Neural progenitor cell (in vitro differentiated cells): Measurements from ENCODE around the gene MED10. TPM values are rescaled to one million over a fixed set of nuclear protein-coding genes. Genes with fewer than 3 reads are reported as not detected.

Experiments
- DNase-seq: peaks from one replicate; pipeline ENCODE4 v3.0.0-alpha.2; 2016; ENCODE audit warnings: low spot score
- H2AFZ ChIP-seq: fragments of 200-600 bp; sonication (generic); replicated peaks from 2 replicates; pipeline ENCODE4 v1.6.1; 2016; ENCODE audit warnings: antibody characterized with exemption
- H3F3A ChIP-seq: fragments of 200-600 bp; sonication (generic); 2 replicates; pipeline ENCODE4 v1.6.1; 2016; ENCODE audit warnings: antibody characterized with exemption, low read depth
- H3K27ac ChIP-seq: fragments of 200-600 bp; sonication (generic); 2 replicates; pipeline ENCODE4 v1.5.1; 2016; ENCODE audit warnings: mild to moderate bottlenecking
- H3K27me3 ChIP-seq: fragments of 200-600 bp; sonication (generic); 2 replicates; pipeline ENCODE4 v1.6.1; 2016; ENCODE audit warnings: mild to moderate bottlenecking, moderate library complexity
- H3K36me3 ChIP-seq: fragments of 200-600 bp; sonication (generic); 2 replicates; pipeline ENCODE4 v1.5.1; 2016
- H3K4me1 ChIP-seq: fragments of 200-600 bp; sonication (generic); 2 replicates; pipeline ENCODE4 v1.6.1; 2016; ENCODE audit warnings: mixed run types
- H3K4me2 ChIP-seq: fragments of 200-600 bp; sonication (generic); 2 replicates; pipeline ENCODE4 v1.6.1; 2016
- H3K4me3 ChIP-seq: fragments of 200-600 bp; sonication (generic); 2 replicates; pipeline ENCODE4 v1.5.1; 2016
- H3K79me2 ChIP-seq: fragments of 200-600 bp; sonication (generic); 2 replicates; pipeline ENCODE4 v1.6.1; 2016; ENCODE audit warnings: low read depth
- H3K9ac ChIP-seq: fragments of 200-600 bp; sonication (generic); 2 replicates; pipeline ENCODE4 v1.6.1; 2016
- H3K9me3 ChIP-seq: fragments of 200-600 bp; sonication (generic); 2 replicates; pipeline ENCODE4 v1.5.1; 2016; ENCODE audit warnings: low read depth
- H4K20me1 ChIP-seq: fragments of 200-600 bp; sonication (generic); 2 replicates; pipeline ENCODE4 v1.6.1; 2016; ENCODE audit warnings: low read depth
- H3K27ac Mint-ChIP-seq: 3 replicates; pipeline ENCODE4 v1.8.0; 2021; ENCODE audit warnings: mixed read lengths
- H3K27me3 Mint-ChIP-seq: 2 replicates; pipeline ENCODE4 v1.8.0; 2022; ENCODE audit warnings: low read depth, mild to moderate bottlenecking, inconsistent platforms, moderate library complexity, mixed read lengths; ENCODE audit not compliant: insufficient read depth
- H3K36me3 Mint-ChIP-seq: 3 replicates; pipeline ENCODE4 v1.8.0; 2021; ENCODE audit warnings: mixed read lengths
- H3K4me1 Mint-ChIP-seq: 3 replicates; pipeline ENCODE4 v1.8.0; 2021; ENCODE audit warnings: mixed read lengths
- H3K4me3 Mint-ChIP-seq: 3 replicates; pipeline ENCODE4 v1.8.0; 2021; ENCODE audit warnings: mild to moderate bottlenecking, moderate library complexity, mixed read lengths
- H3K9me3 Mint-ChIP-seq: 3 replicates; pipeline ENCODE4 v1.8.0; 2020; ENCODE audit warnings: mixed read lengths
- CTCF ChIP-seq: fragments of 200-600 bp; sonication (generic); IDR thresholded peaks from 2 replicates; pipeline ENCODE4 v1.5.1; 2017; ENCODE audit warnings: antibody characterized with exemption, mild to moderate bottlenecking
- EZH2 ChIP-seq: fragments of 200-600 bp; sonication (generic); IDR thresholded peaks from 2 replicates; pipeline ENCODE4 v1.6.1; 2017; ENCODE audit warnings: antibody characterized with exemption, mild to moderate bottlenecking, moderate library complexity
- EZH2phosphoT487 ChIP-seq: fragments of 200-600 bp; sonication (generic); IDR thresholded peaks from 2 replicates; pipeline ENCODE4 v1.6.1; 2017; ENCODE audit warnings: antibody characterized with exemption
- total RNA-seq: library from RNA; depleted of rRNA; stranded (reverse); fragments of >200 nt; gene quantifications from 2 replicates; pipeline ENCODE4 v1.2.3, GENCODE V29; 2015; ENCODE audit warnings: low replicate concordance

MED10 gene
- total RNA-seq, 1 donor from 2014 or later = 23.5 TPM

- no peaks in the 10 kb centered on the region for H3K36me3 ChIP-seq
- Mint-ChIP-seq H3K27me3 (peaks cover 10% of the 10 kb centered on the region), H3K27ac (no peak overlapping the region), H3K4me3 (no peak overlapping the region), H3K9me3 (no peaks in the 10 kb centered on the region), H3K4me1 (peaks cover 16% of the 10 kb centered on the region), H3K36me3 (no peaks in the 10 kb centered on the region)
- no peak for DNase-seq
- no peak for TF ChIP-seq CTCF
- no peak for TF ChIP-seq EZH2phosphoT487
- no peak for TF ChIP-seq EZH2
- no peak overlapping the region for H3K27ac ChIP-seq
- no peaks in the 10 kb centered on the region for H3F3A ChIP-seq
- no peaks in the 10 kb centered on the region for H3K79me2 ChIP-seq
- no peaks in the 10 kb centered on the region for H3K27me3 ChIP-seq
- no peak overlapping the region for H2AFZ ChIP-seq
- H3K4me3 ChIP-seq = no peak overlapping the region
- no peaks in the 10 kb centered on the region for H3K9me3 ChIP-seq
- H3K9ac ChIP-seq = no peak overlapping the region
- no peak overlapping the region for H3K4me2 ChIP-seq
- no peaks in the 10 kb centered on the region for H4K20me1 ChIP-seq
- peaks cover 9% of the 10 kb centered on the region for H3K4me1 ChIP-seq
Measured at GRCh38 chr5:6348476-6349000, 29.8 kb downstream of the MED10 start.

- no peak overlapping the region for H3K27ac Mint-ChIP-seq
- Histone ChIP-seq H3K4me3 (no peak overlapping the region), H3K27me3 (peaks cover under 1% of the 10 kb centered on the region), H4K20me1 (no peaks in the 10 kb centered on the region), H3K79me2 (no peaks in the 10 kb centered on the region), H3K36me3 (no peaks in the 10 kb centered on the region), H3K4me1 (peaks cover 9% of the 10 kb centered on the region), H2AFZ (no peak overlapping the region), H3K9ac (no peak overlapping the region), H3K27ac (no peak overlapping the region), H3F3A (no peaks in the 10 kb centered on the region), H3K4me2 (no peak overlapping the region), H3K9me3 (no peaks in the 10 kb centered on the region)
- H3K36me3 Mint-ChIP-seq = no peaks in the 10 kb centered on the region
- peaks cover 12% of the 10 kb centered on the region for H3K27me3 Mint-ChIP-seq
- no peak for TF ChIP-seq EZH2phosphoT487
- TF ChIP-seq EZH2 = no peak
- TF ChIP-seq CTCF = no peak
- DNase-seq = no peak
- H3K4me3 Mint-ChIP-seq = no peak overlapping the region
- H3K9me3 Mint-ChIP-seq = no peaks in the 10 kb centered on the region
- peaks cover 16% of the 10 kb centered on the region for H3K4me1 Mint-ChIP-seq
Measured at GRCh38 chr5:6347673-6348072, 30.7 kb downstream of the MED10 start.

GRCh38 chr5:6347165-6347564 lies 31.2 kb downstream of the MED10 start:
- Histone ChIP-seq H3K79me2 (no peaks in the 10 kb centered on the region), H3K27me3 (peaks cover 2% of the 10 kb centered on the region), H3K4me2 (no peak overlapping the region), H4K20me1 (no peaks in the 10 kb centered on the region), H3K9me3 (no peaks in the 10 kb centered on the region), H3K4me3 (no peak overlapping the region), H3K36me3 (no peaks in the 10 kb centered on the region), H3K4me1 (peaks cover 9% of the 10 kb centered on the region), H2AFZ (no peak overlapping the region), H3K9ac (no peak overlapping the region), H3F3A (no peaks in the 10 kb centered on the region), H3K27ac (no peak overlapping the region)
- TF ChIP-seq EZH2 = no peak
- TF ChIP-seq CTCF = no peak
- no peak for TF ChIP-seq EZH2phosphoT487
- H3K9me3 Mint-ChIP-seq = no peaks in the 10 kb centered on the region
- no peak overlapping the region for H3K4me3 Mint-ChIP-seq
- peaks cover 16% of the 10 kb centered on the region for H3K4me1 Mint-ChIP-seq
- no peaks in the 10 kb centered on the region for H3K36me3 Mint-ChIP-seq
- H3K27me3 Mint-ChIP-seq = peaks cover 12% of the 10 kb centered on the region
- DNase-seq = no peak
- no peak overlapping the region for H3K27ac Mint-ChIP-seq
